A673 (cell line): ENCODE results near the gene C12orf56. TPM values are rescaled to one million over a fixed set of nuclear protein-coding genes. Genes with fewer than 3 reads are reported as not detected.
"Not testable (repeated sequence)": the region's sequence is repeated elsewhere in the genome, so short reads cannot be mapped to it uniquely, and the experiment has no call there.

Experiments used
- BruUV-seq: library from RNA; stranded (reverse); fragments of 400-500 nt; replicated peaks from 2 replicates; lab custom pipeline; 2021; lab: Mats Ljungman, UMichigan
- CTCF ChIA-PET: fragments of 300-600 bp; sonication (Branson Sonifier 250); formaldehyde crosslinking; loops from one replicate; lab custom pipeline; 2022; ENCODE audit warnings: antibody characterized with exemption; lab: Charles Lee
- POLR2A ChIA-PET: fragments of 300-600 bp; sonication (Branson Sonifier 250); formaldehyde crosslinking; loops from one replicate; lab custom pipeline; 2022; ENCODE audit warnings: antibody characterized with exemption; ENCODE audit not compliant: low non-redundant PET; lab: Charles Lee
- DNase-seq: peaks from one replicate; pipeline ENCODE4 v3.0.0-alpha.2; 2015; ENCODE audit warnings: low spot score
- H3K27ac ChIP-seq: fragments of 200-600 bp; sonication (generic); 2 replicates; pipeline ENCODE4 v1.5.1; 2016; ENCODE audit warnings: mixed run types, low read depth, mild to moderate bottlenecking, mixed read lengths, antibody characterized with exemption, low read length; ENCODE audit not compliant: poor library complexity, severe bottlenecking
- H3K27me3 ChIP-seq: fragments of 200-600 bp; sonication (generic); replicated peaks from 2 replicates; pipeline ENCODE4 v1.6.1; 2017; ENCODE audit warnings: mixed run types, low read depth, mild to moderate bottlenecking, mixed read lengths, antibody characterized with exemption, low read length; ENCODE audit not compliant: insufficient read depth, poor library complexity
- H3K36me3 ChIP-seq: fragments of 200-600 bp; sonication (generic); 2 replicates; pipeline ENCODE4 v1.6.1; 2016; ENCODE audit warnings: mixed run types, mild to moderate bottlenecking, mixed read lengths, antibody characterized with exemption, low read length; ENCODE audit not compliant: insufficient read depth, poor library complexity, severe bottlenecking
- H3K4me1 ChIP-seq: fragments of 200-600 bp; sonication (generic); 2 replicates; pipeline ENCODE4 v1.6.1; 2017; ENCODE audit warnings: mixed run types, mild to moderate bottlenecking, mixed read lengths, antibody characterized with exemption, low read length; ENCODE audit not compliant: insufficient read depth, poor library complexity, severe bottlenecking
- H3K4me3 ChIP-seq: fragments of 200-600 bp; sonication (generic); 2 replicates; pipeline ENCODE4 v1.5.1; 2016; ENCODE audit warnings: low read depth, mixed run types, mild to moderate bottlenecking, mixed read lengths, low read length; ENCODE audit not compliant: poor library complexity, severe bottlenecking
- H3K9me3 ChIP-seq: fragments of 200-600 bp; sonication (generic); 2 replicates; pipeline ENCODE4 v1.6.1; 2016; ENCODE audit warnings: mixed run types, low read depth, mild to moderate bottlenecking, mixed read lengths, antibody characterized with exemption, low read length; ENCODE audit not compliant: poor library complexity, severe bottlenecking
- CTCF ChIP-seq: fragments of 300-800, 200-600 bp; sonication (generic); conservative IDR thresholded peaks from 2 replicates; pipeline ENCODE4 v1.5.1; 2017; ENCODE audit warnings: low read depth, mild to moderate bottlenecking, antibody characterized with exemption, low read length, moderate library complexity, mixed read lengths
- EZH2 ChIP-seq: fragments of 200-600 bp; sonication (generic); IDR thresholded peaks from 2 replicates; pipeline ENCODE4 v1.6.1; 2017; ENCODE audit warnings: borderline replicate concordance, low read depth, mild to moderate bottlenecking, mixed read lengths, antibody characterized with exemption, low read length; ENCODE audit not compliant: poor library complexity, severe bottlenecking
- intact Hi-C: fragments of 100-400 bp; cut with micrococcal nuclease; formaldehyde crosslinking; loops from one replicate; pipeline ENCODE4 v1.10.0; 2022; ENCODE audit not compliant: unreplicated experiment
- total RNA-seq: library from RNA; stranded (reverse); gene quantifications from 2 replicates; pipeline ENCODE4 v1.2.3, GENCODE V29; 2021

C12orf56 gene
- total RNA-seq, 1 experiment from 2014 or later: not detected

DNA sequence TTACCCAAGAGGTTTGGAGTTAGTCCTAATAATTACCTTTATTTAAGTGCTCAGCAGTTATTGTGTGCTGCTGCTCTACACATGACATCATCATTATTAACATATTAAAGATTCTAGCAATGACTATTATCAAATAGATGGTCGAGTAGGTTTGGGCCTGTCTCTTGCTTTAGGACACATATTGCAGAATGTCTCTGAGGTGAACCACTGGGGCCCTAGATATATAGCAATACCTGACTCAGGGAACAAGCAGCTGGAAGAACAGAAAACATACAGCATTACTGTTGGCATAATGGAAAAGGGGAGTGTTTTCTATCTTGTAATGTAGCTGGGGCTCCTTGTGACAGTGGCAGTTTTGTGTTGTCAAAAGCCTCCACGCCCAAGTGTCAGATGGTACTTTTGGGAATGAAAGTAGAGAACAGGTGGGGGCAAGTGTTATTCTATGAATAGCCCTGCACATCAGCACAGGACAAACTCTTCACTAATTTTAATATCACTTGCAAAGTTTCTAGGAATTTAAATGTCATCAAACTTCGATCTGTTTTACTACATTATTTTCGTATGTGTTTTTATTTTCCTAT lies 54.6 kb downstream of the C12orf56 start:
- ChIA-PET POLR2A (no interaction called here), CTCF (no interaction called here)
- H3K27me3 ChIP-seq: no peaks in the 10 kb centered on the region
- no peaks in the 10 kb centered on the region for H3K36me3 ChIP-seq
- H3K4me1 ChIP-seq: no peaks in the 10 kb centered on the region
- no peak for DNase-seq
- no peak overlapping the region for H3K4me3 ChIP-seq
- TF ChIP-seq EZH2 (no peak), CTCF (no peak)
- no peaks in the 10 kb centered on the region for H3K9me3 ChIP-seq
- BruUV-seq: no TSS peak
- intact Hi-C loops: no loop called here
- no peak overlapping the region for H3K27ac ChIP-seq

GRCh38 chr12:64332938-64333337 lies 57.6 kb downstream of the C12orf56 start:
- Histone ChIP-seq H3K36me3 (no peaks in the 10 kb centered on the region), H3K27ac (no peak overlapping the region), H3K4me1 (no peaks in the 10 kb centered on the region), H3K4me3 (no peak overlapping the region), H3K27me3 (no peaks in the 10 kb centered on the region), H3K9me3 (no peaks in the 10 kb centered on the region)
- BruUV-seq: no TSS peak
- CTCF ChIA-PET: no interaction called here
- intact Hi-C loops: no loop called here
- no peak for DNase-seq
- TF ChIP-seq CTCF: no peak
- TF ChIP-seq EZH2: no peak
- POLR2A ChIA-PET: no interaction called here

GRCh38 chr12:64332296-64332695 lies 58.3 kb downstream of the C12orf56 start:
- CTCF ChIA-PET: no interaction called here
- H3K27ac ChIP-seq: no peak overlapping the region
- H3K9me3 ChIP-seq: no peaks in the 10 kb centered on the region
- intact Hi-C loops: no loop called here
- no peaks in the 10 kb centered on the region for H3K4me1 ChIP-seq
- POLR2A ChIA-PET: no interaction called here
- no peak for TF ChIP-seq CTCF
- no peak for DNase-seq
- no peak overlapping the region for H3K4me3 ChIP-seq
- no TSS peak for BruUV-seq
- no peaks in the 10 kb centered on the region for H3K27me3 ChIP-seq
- H3K36me3 ChIP-seq: no peaks in the 10 kb centered on the region

DNA sequence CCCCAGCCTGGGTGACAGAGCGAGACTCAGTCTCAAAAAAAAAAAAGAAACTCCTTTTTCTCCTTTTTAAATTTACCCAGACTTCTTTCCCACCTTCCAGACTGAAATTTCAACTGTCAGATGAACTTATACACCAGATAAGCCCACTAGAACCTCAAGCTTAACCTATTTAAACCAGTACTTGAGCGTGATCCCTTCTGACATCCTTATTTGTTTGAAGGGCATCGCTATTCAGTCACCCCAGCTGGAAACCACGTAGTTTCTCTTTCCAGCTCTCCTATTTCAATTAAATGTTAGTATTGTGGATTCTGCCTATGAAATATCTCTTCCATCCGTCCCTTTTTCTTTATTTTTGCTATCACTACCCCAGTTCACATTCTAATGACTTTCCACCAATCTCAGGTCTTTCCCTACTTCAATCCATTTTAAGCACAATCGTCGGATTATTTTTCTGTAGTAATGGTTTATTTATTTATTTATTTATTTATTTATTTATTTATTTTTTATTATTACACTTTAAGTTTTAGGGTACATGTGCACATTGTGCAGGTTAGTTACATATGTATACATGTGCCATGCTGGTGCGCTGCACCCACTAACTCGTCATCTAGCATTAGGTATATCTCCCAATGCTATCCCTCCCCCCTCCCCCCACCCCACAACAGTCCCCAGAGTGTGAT lies 61.4 kb downstream of the C12orf56 start:
- H3K27me3 ChIP-seq, H3K27ac ChIP-seq, CTCF ChIA-PET, H3K4me1 ChIP-seq, POLR2A ChIA-PET, BruUV-seq, DNase-seq, H3K4me3 ChIP-seq, intact Hi-C loops, H3K36me3 ChIP-seq, H3K9me3 ChIP-seq: not testable (repeated sequence)
